GM19328 (cell line): ENCODE data around the gene FAM25C.
A peak's percentile ranks its signal among the peaks of the same experiment; 100 is the strongest.
"Not testable (repeated sequence)": the region's sequence is repeated elsewhere in the genome, so short reads cannot be mapped to it uniquely, and the experiment has no call there.

ENCODE experiments used
- ATAC-seq: cut with Tn5 transposase; IDR thresholded peaks from one replicate; pipeline ENCODE4 v1.9.1; 2021; ENCODE audit warnings: mild to moderate bottlenecking, moderate library complexity; ENCODE audit not compliant: unreplicated experiment

FAM25C gene

GRCh38 chr10:47999691-48000090 lies at the start of gene FAM25C:
TSS of gene FAM25C (minus strand) at chr10:47999791. CDS start at chr10:47999765, 26 bp downstream.
- ATAC-seq: not testable (repeated sequence)

DNA sequence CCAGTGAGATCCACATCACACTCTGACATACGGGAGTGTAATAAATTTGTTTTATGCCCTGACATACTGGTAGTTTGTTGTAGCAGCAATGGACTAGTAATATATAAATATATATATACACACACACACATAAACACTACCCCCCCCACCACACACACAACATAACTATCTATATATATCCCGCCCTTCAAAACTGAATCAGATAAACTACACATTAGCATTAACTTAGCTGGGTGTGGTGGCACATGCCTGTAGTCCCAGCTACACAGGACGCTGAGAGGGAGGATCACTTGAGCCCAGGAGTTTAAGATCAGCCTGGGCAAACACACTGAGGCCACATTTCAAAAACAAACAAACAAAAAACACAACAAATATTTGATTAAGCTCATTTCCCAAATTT lies 45.0 kb upstream of the FAM25C start:
- not testable (repeated sequence) for ATAC-seq

DNA sequence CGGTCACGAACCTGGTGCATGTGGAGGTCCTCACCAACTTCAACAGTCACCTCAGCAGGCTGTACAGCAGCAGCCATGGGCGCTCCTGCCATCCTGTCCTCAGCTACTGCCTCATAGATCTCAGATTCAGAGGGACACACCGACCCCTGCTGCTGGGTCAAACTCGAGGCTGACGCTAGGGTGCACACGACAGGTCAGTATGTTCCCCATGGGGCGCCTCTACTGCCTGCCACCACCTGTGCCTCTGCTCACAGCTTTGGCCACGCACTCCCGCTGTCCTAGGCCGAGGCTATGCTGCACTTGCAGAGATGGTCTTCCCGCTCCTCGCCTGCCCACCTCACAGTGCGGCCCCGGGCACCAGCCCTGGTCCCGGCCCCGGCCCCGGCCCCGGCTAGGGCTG lies 31.8 kb upstream of the FAM25C start:
- not testable (repeated sequence) for ATAC-seq

DNA sequence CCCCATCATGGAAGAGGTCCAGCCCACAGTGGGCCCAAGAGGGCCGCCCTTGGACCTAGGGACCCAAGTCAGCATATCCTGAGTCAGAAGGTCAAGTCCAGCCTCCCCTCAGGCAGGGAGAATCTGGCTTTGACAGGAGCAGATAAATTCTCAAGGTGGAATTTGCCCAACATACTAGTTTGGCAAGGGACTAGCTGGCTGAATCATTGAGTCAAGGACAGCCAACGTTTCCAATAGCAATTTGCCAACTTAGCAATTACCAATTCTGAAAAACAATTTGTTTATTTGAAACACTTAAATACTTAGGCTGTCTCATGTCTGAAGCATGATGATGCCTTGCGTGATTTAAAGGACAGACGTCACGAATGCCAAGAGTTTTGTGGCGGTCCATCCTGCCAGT lies 2.7 kb upstream of the FAM25C start:
- not testable (repeated sequence) for ATAC-seq

DNA sequence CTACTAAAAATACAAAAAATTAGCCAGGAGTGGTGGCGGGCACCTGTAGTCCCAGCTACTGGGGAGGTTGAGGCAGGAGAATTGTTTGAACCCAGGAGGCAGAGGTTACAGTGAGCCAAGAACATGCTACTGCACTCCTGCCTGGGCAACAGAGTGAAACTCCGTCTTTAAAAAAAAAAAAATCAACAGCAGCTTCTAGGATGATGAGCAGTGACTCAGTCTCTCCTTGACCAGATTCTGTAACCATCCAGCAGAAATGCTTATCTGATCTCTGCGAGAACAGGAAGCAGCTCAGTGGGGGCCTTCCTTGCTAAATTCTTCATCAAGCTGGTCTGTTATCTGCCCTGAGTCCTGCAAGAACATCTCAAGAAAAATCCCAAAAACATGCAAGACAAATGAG lies 5.5 kb downstream of the FAM25C start:
- ATAC-seq: not testable (repeated sequence)

DNA sequence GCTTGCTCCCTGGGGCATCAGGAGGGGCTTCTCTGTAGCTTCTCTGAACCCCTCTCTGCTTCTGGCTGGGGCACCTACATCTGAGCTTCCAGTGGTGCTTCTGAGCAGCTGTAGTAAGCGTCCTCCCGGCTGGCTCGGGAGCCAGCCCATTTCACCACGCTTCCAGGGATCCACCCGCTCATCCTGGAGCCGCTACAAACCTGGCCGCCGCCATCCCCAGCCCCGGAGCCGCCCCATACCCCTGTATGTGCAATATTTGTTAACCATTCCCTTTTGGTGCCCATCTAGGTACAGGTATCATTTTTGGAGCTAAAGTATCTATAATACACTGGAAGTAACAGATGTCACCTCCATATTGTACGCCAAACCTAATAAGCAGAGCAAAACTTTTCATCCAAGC lies 7.0 kb downstream of the FAM25C start:
- not testable (repeated sequence) for ATAC-seq

GRCh38 chr10:47991706-47992105 lies 7.9 kb downstream of the FAM25C start:
- not testable (repeated sequence) for ATAC-seq

- not testable (repeated sequence) for ATAC-seq
Measured at GRCh38 chr10:47990097-47990496, 9.5 kb downstream of the FAM25C start.

GRCh38 chr10:47989542-47989950 lies 10.0 kb downstream of the FAM25C start:
- not testable (repeated sequence) for ATAC-seq

DNA sequence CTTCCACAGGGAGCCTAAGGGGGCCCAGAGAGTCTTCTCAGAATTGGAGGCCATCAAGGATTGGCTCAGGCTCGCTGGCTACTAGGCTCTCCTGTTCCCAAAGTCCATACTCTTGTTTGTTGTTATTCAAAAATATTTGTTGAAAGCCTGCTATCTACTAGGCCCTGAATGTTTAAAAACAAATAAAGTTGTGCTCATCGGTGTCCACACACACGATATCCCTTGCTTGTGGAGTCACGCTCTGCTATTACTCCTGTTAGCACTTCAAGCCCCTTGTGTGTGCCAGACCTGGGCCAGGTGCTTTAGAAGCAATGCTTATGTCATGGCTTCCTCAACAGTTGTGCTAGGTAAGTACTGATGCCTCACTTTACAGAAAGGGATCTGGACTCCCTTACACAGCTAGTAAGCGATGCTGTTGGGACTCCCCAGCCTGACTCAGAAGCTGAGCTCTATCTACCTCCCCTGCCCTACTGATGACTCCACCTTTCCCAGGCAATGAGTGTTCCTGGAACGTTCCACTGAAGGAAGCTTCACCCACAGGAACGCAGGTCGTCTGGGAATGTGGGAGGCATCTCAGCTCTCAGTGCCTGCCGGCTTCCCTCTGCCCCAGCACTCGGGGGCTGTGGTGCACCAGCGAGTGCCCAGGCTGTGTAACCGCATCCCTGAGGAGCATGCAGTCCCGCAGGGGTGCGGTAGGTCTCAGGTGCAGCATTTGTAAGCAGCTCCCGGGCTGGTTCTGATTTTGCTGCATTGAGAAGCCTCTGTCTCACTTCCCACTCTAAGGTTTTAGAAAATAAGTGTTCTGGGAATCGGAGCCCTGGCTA lies 10.7 kb downstream of the FAM25C start:
- ATAC-seq: not testable (repeated sequence)

- ATAC-seq: not testable (repeated sequence)
Measured at GRCh38 chr10:47987952-47988351, 11.6 kb downstream of the FAM25C start.

GRCh38 chr10:47986413-47987230 lies 13.0 kb downstream of the FAM25C start:
- ATAC-seq: not testable (repeated sequence)

DNA sequence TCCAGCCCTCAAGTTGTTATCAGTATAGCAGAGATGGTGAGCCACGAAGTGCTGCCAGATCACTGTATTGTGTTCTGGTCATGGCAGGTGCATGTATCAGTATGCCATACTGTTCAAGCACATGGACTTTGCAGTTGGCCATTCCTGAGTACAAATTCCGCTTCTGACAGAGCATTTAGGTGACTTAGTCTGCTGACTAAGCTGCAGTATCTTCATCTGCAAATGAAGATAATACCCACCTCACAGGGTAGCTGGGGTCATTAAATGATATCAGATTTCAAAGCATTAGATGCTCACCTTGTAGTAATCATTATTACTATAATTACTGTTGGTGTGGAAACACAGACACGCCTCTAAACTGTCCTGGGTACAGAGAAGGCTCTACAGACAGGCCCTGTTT lies 24.2 kb downstream of the FAM25C start:
- not testable (repeated sequence) for ATAC-seq

DNA sequence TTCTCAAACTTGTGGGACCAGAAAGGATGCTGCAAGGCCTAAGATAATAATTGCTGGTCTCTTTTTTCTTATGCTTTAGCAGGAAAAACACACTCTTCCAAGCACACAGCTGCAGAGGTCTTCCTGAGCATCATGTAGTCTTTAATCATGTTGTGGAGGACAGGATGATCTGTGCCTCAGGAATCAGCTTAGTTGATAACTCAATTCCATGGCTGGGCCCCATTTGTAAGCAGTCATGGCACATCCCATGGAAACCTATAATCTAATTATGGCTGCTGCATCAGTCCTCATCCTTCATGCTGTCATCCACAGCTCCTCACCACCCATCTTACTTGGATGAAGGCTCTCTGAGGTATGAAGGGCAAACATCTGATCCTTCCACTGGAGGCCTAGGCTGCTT lies 26.5 kb downstream of the FAM25C start:
- not testable (repeated sequence) for ATAC-seq

DNA sequence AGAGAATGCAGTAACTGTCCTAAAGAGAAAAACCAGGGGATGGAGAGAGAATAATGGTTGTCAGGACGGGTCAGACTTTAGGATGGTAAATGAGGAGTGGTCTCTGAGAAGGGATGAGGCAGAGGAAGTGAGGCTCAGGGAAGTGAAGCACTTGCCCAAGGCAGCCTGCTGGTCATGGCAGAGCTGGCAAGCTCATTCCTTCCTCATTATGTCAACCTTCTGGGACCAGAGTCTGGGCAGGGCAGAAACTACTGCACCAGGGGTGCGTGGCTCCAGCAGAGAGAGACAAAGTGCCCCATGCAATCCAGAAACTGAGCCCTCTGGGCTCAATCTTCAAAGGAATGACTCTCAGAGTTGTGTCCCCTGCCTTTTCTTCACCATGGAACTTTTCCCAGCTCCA lies 27.5 kb downstream of the FAM25C start:
- not testable (repeated sequence) for ATAC-seq

GRCh38 chr10:47971598-47971997 lies 28.0 kb downstream of the FAM25C start:
- ATAC-seq: not testable (repeated sequence)

DNA sequence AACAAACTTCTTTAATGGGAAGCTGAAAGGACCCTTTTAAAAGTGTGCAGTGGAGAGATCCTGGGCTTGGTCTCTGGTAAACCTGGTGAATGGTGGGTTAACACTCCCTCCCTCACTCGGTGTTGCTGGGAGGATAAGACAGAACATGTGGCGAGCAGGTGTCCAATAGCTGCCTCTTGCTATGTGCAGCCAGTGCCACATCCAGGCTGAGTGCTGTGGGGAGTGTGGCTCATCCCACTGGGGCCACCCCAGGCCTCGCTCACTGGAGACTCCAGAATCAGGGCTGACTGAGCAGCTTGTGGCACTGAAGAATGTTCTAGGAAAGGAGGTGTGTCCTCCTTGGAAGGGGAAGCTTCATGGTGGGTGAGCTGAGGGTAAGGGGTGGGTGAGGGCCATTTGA lies 29.5 kb downstream of the FAM25C start:
- ATAC-seq: not testable (repeated sequence)

- ATAC-seq: peak; percentile 70
Measured at GRCh38 chr10:47968988-47969387, 30.6 kb downstream of the FAM25C start.

DNA sequence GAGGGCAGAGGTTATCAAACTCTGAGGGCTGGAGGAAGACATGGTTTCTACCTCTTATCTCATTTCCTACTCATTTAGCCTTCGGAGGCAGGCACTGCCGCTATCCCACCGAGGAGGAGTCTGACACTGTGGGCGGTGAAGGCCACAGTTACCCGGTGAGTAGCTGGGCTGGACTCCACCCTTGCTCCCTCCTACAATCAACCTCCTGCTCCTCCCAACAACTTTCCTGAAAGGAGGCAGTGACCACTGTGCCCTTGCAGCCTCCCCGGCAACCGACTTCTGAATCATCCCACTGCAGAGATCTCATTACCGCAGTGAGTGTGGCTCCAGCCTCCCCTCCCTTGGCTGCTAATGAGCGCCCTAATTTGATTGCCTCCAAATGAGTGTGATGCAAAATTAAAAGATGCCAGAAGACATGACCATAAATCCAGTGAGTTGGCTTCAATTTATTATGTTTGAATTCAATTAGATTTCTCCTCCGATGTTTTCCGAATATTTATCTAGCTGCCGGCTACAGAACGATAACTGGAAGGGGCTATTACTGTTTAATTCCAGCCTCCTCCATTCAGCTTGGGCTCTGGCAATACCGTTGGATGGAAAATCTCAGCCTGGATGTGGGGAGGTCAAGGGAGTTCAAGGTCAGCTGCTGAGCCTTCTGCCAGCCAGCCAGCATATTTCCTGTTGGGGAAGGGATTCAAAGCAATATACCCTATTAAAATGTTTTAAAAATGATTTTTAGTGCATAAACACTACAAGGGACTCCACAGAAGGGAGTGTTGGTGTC lies 35.1 kb downstream of the FAM25C start:
- ATAC-seq: not testable (repeated sequence)

- not testable (repeated sequence) for ATAC-seq
Measured at GRCh38 chr10:47962785-47963184, 36.8 kb downstream of the FAM25C start.

- not testable (repeated sequence) for ATAC-seq
Measured at GRCh38 chr10:47960699-47961098, 38.9 kb downstream of the FAM25C start.
